ENCODE measurements around the gene SDC1. TPM values are rescaled to one million over a fixed set of nuclear protein-coding genes. Genes with fewer than 3 reads are reported as not detected.

Gene SDC1
- total RNA-seq, 1 donor from 2014 or later, result 35.1 TPM

GRCh38 chr2:20179466-20179754 lies 45.5 kb downstream of the SDC1 start:
- no peaks in the 10 kb centered on the region for H3K27me3 Mint-ChIP-seq
- H3K9me3 Mint-ChIP-seq (ENCODE audit: low read depth), result no peaks in the 10 kb centered on the region
- TF ChIP-seq CTCF (IDR thresholded peaks at IDR 0.05; ENCODE audit: unreplicated experiment), result no peak
- peaks cover 9% of the 10 kb centered on the region for H3K4me1 Mint-ChIP-seq (ENCODE audit: low read depth)
- H3K36me3 Mint-ChIP-seq (ENCODE audit: insufficient read depth), result no peaks in the 10 kb centered on the region
- no peak for DNase-seq (ENCODE audit: low spot score, unreplicated experiment)
- no peak overlapping the region for H3K4me3 Mint-ChIP-seq (ENCODE audit: low read depth)
- no peak overlapping the region for H3K27ac Mint-ChIP-seq

- Mint-ChIP-seq H3K27ac (no peak overlapping the region), H3K36me3 (ENCODE audit: insufficient read depth) (no peaks in the 10 kb centered on the region), H3K9me3 (ENCODE audit: low read depth) (no peaks in the 10 kb centered on the region), H3K4me3 (ENCODE audit: low read depth) (no peak overlapping the region), H3K27me3 (no peaks in the 10 kb centered on the region), H3K4me1 (ENCODE audit: low read depth) (peaks cover 4% of the 10 kb centered on the region)
- DNase-seq (ENCODE audit: low spot score, unreplicated experiment), result no peak
- no peak for TF ChIP-seq CTCF (IDR thresholded peaks at IDR 0.05; ENCODE audit: unreplicated experiment)
These were observed 46.1 kb downstream of the SDC1 start for GRCh38 chr2:20178666-20179465.

- Mint-ChIP-seq H3K27me3 (no peaks in the 10 kb centered on the region), H3K9me3 (ENCODE audit: low read depth) (no peaks in the 10 kb centered on the region), H3K27ac (no peak overlapping the region), H3K4me1 (ENCODE audit: low read depth) (peaks cover under 1% of the 10 kb centered on the region), H3K4me3 (ENCODE audit: low read depth) (no peak overlapping the region), H3K36me3 (ENCODE audit: insufficient read depth) (no peaks in the 10 kb centered on the region)
- TF ChIP-seq CTCF (IDR thresholded peaks at IDR 0.05; ENCODE audit: unreplicated experiment), result no peak
- DNase-seq (ENCODE audit: low spot score, unreplicated experiment), result no peak
These were observed 46.7 kb downstream of the SDC1 start for GRCh38 chr2:20178249-20178607.

- no peak for DNase-seq (ENCODE audit: low spot score, unreplicated experiment)
- no peaks in the 10 kb centered on the region for H3K36me3 Mint-ChIP-seq (ENCODE audit: insufficient read depth)
- H3K4me3 Mint-ChIP-seq (ENCODE audit: low read depth), result no peak overlapping the region
- no peak overlapping the region for H3K27ac Mint-ChIP-seq
- no peaks in the 10 kb centered on the region for H3K9me3 Mint-ChIP-seq (ENCODE audit: low read depth)
- H3K27me3 Mint-ChIP-seq, result no peaks in the 10 kb centered on the region
- TF ChIP-seq CTCF (IDR thresholded peaks at IDR 0.05; ENCODE audit: unreplicated experiment), result peak; percentile 10
- no peaks in the 10 kb centered on the region for H3K4me1 Mint-ChIP-seq (ENCODE audit: low read depth)
These were observed 47.2 kb downstream of the SDC1 start for GRCh38 chr2:20177556-20178248.

GRCh38 chr2:20176760-20177159 lies 48.2 kb downstream of the SDC1 start:
- H3K4me1 Mint-ChIP-seq (ENCODE audit: low read depth), result no peaks in the 10 kb centered on the region
- TF ChIP-seq CTCF (IDR thresholded peaks at IDR 0.05; ENCODE audit: unreplicated experiment), result no peak
- H3K36me3 Mint-ChIP-seq (ENCODE audit: insufficient read depth), result no peaks in the 10 kb centered on the region
- H3K9me3 Mint-ChIP-seq (ENCODE audit: low read depth), result no peaks in the 10 kb centered on the region
- no peak for DNase-seq (ENCODE audit: low spot score, unreplicated experiment)
- no peak overlapping the region for H3K27ac Mint-ChIP-seq
- no peaks in the 10 kb centered on the region for H3K27me3 Mint-ChIP-seq
- H3K4me3 Mint-ChIP-seq (ENCODE audit: low read depth), result no peak overlapping the region
